Measurements from ENCODE around the gene HOXA4. TPM values are rescaled to one million over a fixed set of nuclear protein-coding genes. Genes with fewer than 3 reads are reported as not detected.

HOXA4 gene
- total RNA-seq, 1 donor from 2014 or later = 7.1 TPM

DNA sequence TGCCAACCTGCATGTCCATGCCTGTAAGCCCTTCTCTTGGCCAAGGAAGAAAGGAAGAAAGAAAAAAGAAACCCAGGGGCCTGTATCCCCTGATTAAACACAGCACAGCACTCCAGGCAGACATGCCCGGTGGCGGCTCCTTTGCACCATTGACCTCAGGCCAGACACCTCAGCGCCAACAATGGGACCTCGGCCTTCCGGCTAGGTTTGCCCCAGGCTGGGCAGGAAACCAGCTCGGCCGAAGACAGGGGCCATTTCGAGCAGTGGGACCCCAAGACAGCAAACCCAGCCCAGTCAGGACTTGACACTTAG lies 40.7 kb upstream of the HOXA4 start:
- TF ChIP-seq, protein P1, sequence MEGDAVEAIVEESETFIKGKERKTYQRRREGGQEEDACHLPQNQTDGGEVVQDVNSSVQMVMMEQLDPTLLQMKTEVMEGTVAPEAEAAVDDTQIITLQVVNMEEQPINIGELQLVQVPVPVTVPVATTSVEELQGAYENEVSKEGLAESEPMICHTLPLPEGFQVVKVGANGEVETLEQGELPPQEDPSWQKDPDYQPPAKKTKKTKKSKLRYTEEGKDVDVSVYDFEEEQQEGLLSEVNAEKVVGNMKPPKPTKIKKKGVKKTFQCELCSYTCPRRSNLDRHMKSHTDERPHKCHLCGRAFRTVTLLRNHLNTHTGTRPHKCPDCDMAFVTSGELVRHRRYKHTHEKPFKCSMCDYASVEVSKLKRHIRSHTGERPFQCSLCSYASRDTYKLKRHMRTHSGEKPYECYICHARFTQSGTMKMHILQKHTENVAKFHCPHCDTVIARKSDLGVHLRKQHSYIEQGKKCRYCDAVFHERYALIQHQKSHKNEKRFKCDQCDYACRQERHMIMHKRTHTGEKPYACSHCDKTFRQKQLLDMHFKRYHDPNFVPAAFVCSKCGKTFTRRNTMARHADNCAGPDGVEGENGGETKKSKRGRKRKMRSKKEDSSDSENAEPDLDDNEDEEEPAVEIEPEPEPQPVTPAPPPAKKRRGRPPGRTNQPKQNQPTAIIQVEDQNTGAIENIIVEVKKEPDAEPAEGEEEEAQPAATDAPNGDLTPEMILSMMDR (IDR thresholded peaks at IDR 0.05) = no peak
- Histone ChIP-seq H3K27me3 (peaks cover 100% of the 10 kb centered on the region), H3K4me1 (peaks cover 29% of the 10 kb centered on the region), H3K4me3 (no peak overlapping the region), H3K27ac (no peak overlapping the region), H3K36me3 (no peaks in the 10 kb centered on the region), H3K9me3 (no peaks in the 10 kb centered on the region)
- intact Hi-C loops (cut with DNase I) = no loop called here
- ATAC-seq (no peak), DNase-seq (peak; percentile 31)

DNA sequence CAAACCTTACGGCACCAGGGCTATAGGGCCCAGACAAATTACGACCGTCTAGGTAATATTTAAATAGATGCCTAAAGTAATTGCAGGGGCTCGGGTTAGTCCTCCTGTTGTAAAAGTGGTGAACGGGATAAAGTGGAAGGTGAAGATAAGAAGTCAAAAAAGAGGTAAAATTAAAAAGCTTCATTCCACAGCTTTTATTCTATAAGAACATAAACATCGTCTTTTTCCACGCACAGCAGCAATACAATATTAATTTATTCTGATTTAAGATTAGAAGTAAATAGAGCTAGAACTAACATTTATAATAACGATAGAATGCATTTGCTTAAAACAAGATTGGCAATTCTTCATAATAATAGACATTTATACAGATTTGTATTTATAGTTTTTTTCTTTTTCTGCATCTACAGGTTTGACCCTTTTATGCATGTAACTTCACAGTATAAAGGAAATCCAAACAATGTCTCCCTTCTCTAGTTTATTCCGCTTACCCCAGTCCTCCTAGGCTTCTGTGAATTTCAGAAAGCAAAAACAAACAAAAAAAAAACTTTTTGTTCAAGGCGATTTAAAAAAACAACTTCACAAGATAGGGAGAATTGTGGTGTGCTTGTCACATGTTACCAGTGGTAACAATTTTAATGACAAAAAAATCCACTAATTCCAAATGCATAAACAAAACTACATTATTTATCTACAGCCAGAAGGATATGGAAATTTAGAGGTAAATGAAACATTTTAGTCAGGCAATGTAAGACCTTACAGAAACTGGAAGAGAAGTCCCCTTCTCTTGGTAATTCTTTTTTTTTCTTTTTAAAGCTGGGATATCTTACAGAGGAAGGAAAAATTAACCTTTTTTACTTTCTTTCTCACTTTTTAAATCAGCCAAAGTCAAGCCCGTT lies 40.1 kb upstream of the HOXA4 start:
- Histone ChIP-seq H3K4me1 (peaks cover 35% of the 10 kb centered on the region), H3K27ac (no peak overlapping the region), H3K4me3 (no peak overlapping the region), H3K27me3 (peaks cover 100% of the 10 kb centered on the region), H3K36me3 (no peaks in the 10 kb centered on the region), H3K9me3 (no peaks in the 10 kb centered on the region)
- TF ChIP-seq, protein P1 (IDR thresholded peaks at IDR 0.05) = no peak
- ATAC-seq = no peak
- DNase-seq = no peak
- intact Hi-C loops (cut with DNase I) = no loop called here

DNA sequence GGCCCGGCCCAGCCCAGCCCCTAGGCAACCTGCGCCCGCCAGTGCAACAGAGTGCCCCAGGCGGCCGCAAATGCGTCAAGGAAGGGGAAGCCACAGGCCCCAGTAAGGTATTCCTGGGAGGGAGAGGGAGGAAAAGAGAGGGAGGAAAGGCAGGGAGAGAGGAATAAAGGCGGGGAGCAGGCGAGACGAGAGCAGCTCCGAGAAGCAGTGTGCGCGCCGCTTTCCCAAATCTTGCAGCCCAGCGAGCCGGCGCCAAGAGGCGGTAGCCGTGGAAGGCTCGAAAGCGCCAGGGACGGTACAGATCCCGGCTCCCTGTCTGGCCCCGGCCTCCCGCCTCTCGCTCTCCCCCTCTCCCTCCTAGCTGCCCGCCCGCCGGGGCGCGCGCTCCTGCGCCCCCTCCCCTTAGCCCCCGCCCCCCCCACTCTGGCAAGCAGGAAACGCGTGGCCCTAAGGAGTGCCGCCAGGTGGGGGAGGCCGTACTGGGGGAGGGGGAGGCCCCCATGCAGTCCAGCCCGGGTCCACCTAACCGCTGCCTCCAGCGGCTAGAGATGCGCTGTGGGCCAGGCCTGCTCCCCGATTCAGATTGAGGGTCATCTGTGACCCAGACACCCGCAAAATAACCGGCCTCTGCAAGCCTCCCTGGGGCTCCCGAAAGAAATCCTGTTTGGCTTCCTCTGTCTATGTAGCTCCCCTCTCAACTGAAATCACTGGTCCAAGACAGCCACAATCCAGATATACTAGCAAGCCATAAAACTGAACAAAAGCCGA lies 39.3 kb upstream of the HOXA4 start:
- TF ChIP-seq, protein P1 (IDR thresholded peaks at IDR 0.05) = no peak
- H3K4me1 ChIP-seq = peaks cover 39% of the 10 kb centered on the region
- peak; percentile 62 for DNase-seq
- H3K27ac ChIP-seq = no peak overlapping the region
- no peak overlapping the region for H3K4me3 ChIP-seq
- no peak for ATAC-seq
- H3K9me3 ChIP-seq = no peaks in the 10 kb centered on the region
- intact Hi-C loops (cut with DNase I) = loop anchor here (10.0 kb wide), 2 partner anchors 1275 to 1305 kb away; no protein-coding TSS in a partner anchor
- H3K27me3 ChIP-seq = peaks cover 100% of the 10 kb centered on the region
- no peaks in the 10 kb centered on the region for H3K36me3 ChIP-seq

DNA sequence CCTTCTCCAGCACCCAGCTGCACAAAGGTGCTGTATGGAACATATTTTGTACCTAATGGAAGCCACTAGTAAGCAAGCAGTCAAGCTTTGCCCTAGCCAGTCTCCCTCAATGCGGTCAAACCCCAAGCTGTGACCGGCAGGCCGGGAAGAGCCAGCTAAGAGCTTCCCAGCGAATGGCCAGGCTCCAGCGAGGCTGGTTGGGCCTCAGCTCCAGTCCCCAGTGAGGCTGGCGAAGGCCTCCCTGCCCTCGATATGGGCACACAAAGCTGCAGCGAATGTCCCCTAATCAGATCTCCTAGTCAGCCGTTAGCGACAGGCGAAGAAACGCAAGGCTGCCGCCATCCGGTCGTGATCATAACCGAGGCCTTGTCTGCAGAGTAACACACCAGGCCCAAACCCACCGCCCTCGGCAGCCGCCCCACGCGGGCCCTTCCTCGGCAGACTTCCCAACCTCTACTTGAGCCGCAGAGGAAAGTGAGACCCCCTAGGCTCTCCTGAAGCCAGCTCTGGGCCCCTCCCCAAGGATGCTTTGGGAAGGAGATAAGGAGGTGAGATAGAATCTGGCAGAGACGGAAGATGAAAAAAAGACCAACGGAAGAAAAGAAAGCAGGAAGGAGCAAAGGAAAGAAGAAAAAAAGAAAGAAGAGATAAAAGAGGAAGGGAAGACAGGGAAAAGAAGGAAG lies 37.8 kb upstream of the HOXA4 start:
- Histone ChIP-seq H3K4me3 (no peak overlapping the region), H3K36me3 (no peaks in the 10 kb centered on the region), H3K9me3 (no peaks in the 10 kb centered on the region), H3K27ac (no peak overlapping the region), H3K4me1 (peaks cover 34% of the 10 kb centered on the region), H3K27me3 (peaks cover 100% of the 10 kb centered on the region)
- ATAC-seq = no peak
- TF ChIP-seq, protein P1 (IDR thresholded peaks at IDR 0.05) = no peak
- DNase-seq = peak; percentile 48
- intact Hi-C loops (cut with DNase I) = loop anchor here (10.0 kb wide), 2 partner anchors 1274 to 1304 kb away; no protein-coding TSS in a partner anchor

GRCh38 chr7:27167916-27168264 lies 37.3 kb upstream of the HOXA4 start:
- Histone ChIP-seq H3K36me3 (no peaks in the 10 kb centered on the region), H3K27ac (no peak overlapping the region), H3K27me3 (peaks cover 100% of the 10 kb centered on the region), H3K4me3 (no peak overlapping the region), H3K9me3 (no peaks in the 10 kb centered on the region), H3K4me1 (peaks cover 29% of the 10 kb centered on the region)
- intact Hi-C loops (cut with DNase I) = loop anchor here (10.0 kb wide), 2 partner anchors 1273 to 1303 kb away; no protein-coding TSS in a partner anchor
- TF ChIP-seq, protein P1 (IDR thresholded peaks at IDR 0.05) = no peak
- DNase-seq = no peak
- no peak for ATAC-seq

Measured in upper lobe of right lung (tissue), 1 donor.